Activated CD8-positive, alpha-beta T cell treated with anti-CD3 and anti-CD28 coated beads for 36 hours (primary cell): ENCODE results near the gene CCNG2. TPM values are rescaled to one million over a fixed set of nuclear protein-coding genes. Genes with fewer than 3 reads are reported as not detected.

Experiments used
- ATAC-seq: fragments of 200-7000 bp; cut with Tn5 transposase; one replicate; pipeline ENCODE4 v1.10.0; 2021; ENCODE audit warnings: mild to moderate bottlenecking, moderate library complexity
- CTCF ChIA-PET: fragments of 350-600 bp; sonication (Branson Sonifier 250); formaldehyde crosslinking; loops from one replicate; lab custom pipeline; 2021; ENCODE audit warnings: antibody characterized with exemption; lab: Charles Lee
- POLR2A ChIA-PET: fragments of 350-600 bp; sonication (Branson Sonifier 250); formaldehyde crosslinking; loops from one replicate; lab custom pipeline; 2021; ENCODE audit warnings: antibody characterized with exemption; lab: Charles Lee
- DNase-seq: peaks from one replicate; pipeline ENCODE4 v3.0.0-alpha.2; 2020
- H3K27ac Mint-ChIP-seq: one replicate; pipeline ENCODE4 v1.8.0; 2021; ENCODE audit warnings: mild to moderate bottlenecking, mixed read lengths
- H3K27me3 Mint-ChIP-seq: one replicate; pipeline ENCODE4 v1.8.0; 2021; ENCODE audit warnings: mixed read lengths
- H3K36me3 Mint-ChIP-seq: one replicate; pipeline ENCODE4 v1.8.0; 2021; ENCODE audit warnings: low read depth, mixed read lengths
- H3K4me1 Mint-ChIP-seq: one replicate; pipeline ENCODE4 v1.8.0; 2021; ENCODE audit warnings: low read depth, mixed read lengths
- H3K4me3 Mint-ChIP-seq: one replicate; pipeline ENCODE4 v1.8.0; 2021; ENCODE audit warnings: mild to moderate bottlenecking, moderate library complexity, mixed read lengths
- H3K9me3 Mint-ChIP-seq: one replicate; pipeline ENCODE4 v1.8.0; 2021; ENCODE audit warnings: mixed read lengths
- intact Hi-C: fragments of 100-400 bp; cut with micrococcal nuclease; formaldehyde crosslinking; loops from one replicate; pipeline ENCODE4 v1.10.0; 2022
- total RNA-seq, 2 experiments: library from RNA; stranded (reverse); gene quantifications; one replicate each; pipeline ENCODE4 v1.2.3, GENCODE V29; 2021
- TF ChIP-seq, protein P1 (sequence below): fragments of 200-600 bp; IDR thresholded peaks from one replicate; pipeline ENCODE4 v1.8.0; 2022; ENCODE audit warnings: antibody characterized with exemption, mild to moderate bottlenecking

CCNG2 gene
- total RNA-seq, 2 experiments from 2014 or later = 54.3 to 55.5 TPM

- DNase-seq (no peak), ATAC-seq (no peak)
- Mint-ChIP-seq H3K27ac (no peak overlapping the region), H3K4me3 (no peak overlapping the region), H3K4me1 (no peaks in the 10 kb centered on the region), H3K36me3 (no peaks in the 10 kb centered on the region), H3K9me3 (no peaks in the 10 kb centered on the region), H3K27me3 (no peaks in the 10 kb centered on the region)
- intact Hi-C loops = loop anchor here (10.0 kb wide), 1 partner anchor 695 kb away; no protein-coding TSS in a partner anchor
- POLR2A ChIA-PET = no interaction called here
- TF ChIP-seq, protein P1, sequence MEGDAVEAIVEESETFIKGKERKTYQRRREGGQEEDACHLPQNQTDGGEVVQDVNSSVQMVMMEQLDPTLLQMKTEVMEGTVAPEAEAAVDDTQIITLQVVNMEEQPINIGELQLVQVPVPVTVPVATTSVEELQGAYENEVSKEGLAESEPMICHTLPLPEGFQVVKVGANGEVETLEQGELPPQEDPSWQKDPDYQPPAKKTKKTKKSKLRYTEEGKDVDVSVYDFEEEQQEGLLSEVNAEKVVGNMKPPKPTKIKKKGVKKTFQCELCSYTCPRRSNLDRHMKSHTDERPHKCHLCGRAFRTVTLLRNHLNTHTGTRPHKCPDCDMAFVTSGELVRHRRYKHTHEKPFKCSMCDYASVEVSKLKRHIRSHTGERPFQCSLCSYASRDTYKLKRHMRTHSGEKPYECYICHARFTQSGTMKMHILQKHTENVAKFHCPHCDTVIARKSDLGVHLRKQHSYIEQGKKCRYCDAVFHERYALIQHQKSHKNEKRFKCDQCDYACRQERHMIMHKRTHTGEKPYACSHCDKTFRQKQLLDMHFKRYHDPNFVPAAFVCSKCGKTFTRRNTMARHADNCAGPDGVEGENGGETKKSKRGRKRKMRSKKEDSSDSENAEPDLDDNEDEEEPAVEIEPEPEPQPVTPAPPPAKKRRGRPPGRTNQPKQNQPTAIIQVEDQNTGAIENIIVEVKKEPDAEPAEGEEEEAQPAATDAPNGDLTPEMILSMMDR = no peak
- CTCF ChIA-PET = interaction anchor here (1.5 kb wide), 1 partner anchor 115 kb away, joined by 8 read pairs; no protein-coding TSS in a partner anchor
Observed at GRCh38 chr4:77209936-77210335, 52.9 kb downstream of the CCNG2 start.

GRCh38 chr4:77215107-77215506, 58.1 kb downstream of the CCNG2 start:
- ATAC-seq (no peak), DNase-seq (no peak)
- no peak overlapping the region for H3K27ac Mint-ChIP-seq
- intact Hi-C loops = no loop called here
- TF ChIP-seq, protein P1 = no peak
- ChIA-PET POLR2A (no interaction called here), CTCF (interaction anchor here (1.1 to 4.5 kb wide), 6 partner anchors 11 to 161 kb away, joined by 3 to 34 read pairs (median 5); no protein-coding TSS in a partner anchor)
- no peak overlapping the region for H3K4me3 Mint-ChIP-seq
- H3K9me3 Mint-ChIP-seq = no peaks in the 10 kb centered on the region
- no peaks in the 10 kb centered on the region for H3K27me3 Mint-ChIP-seq
- no peaks in the 10 kb centered on the region for H3K4me1 Mint-ChIP-seq
- no peaks in the 10 kb centered on the region for H3K36me3 Mint-ChIP-seq

GRCh38 chr4:77217526-77217925, 60.5 kb downstream of the CCNG2 start:
- Mint-ChIP-seq H3K27ac (no peak overlapping the region), H3K4me1 (no peaks in the 10 kb centered on the region), H3K36me3 (no peaks in the 10 kb centered on the region), H3K9me3 (no peaks in the 10 kb centered on the region), H3K4me3 (no peak overlapping the region), H3K27me3 (no peaks in the 10 kb centered on the region)
- TF ChIP-seq, protein P1 = no peak
- CTCF ChIA-PET = interaction anchor here (0.9 kb wide), 1 partner anchor 14 kb away, joined by 3 read pairs; no protein-coding TSS in a partner anchor
- DNase-seq (no peak), ATAC-seq (no peak)
- POLR2A ChIA-PET = no interaction called here
- intact Hi-C loops = no loop called here

- intact Hi-C loops = no loop called here
- TF ChIP-seq, protein P1 = no peak
- peaks cover 7% of the 10 kb centered on the region for H3K27me3 Mint-ChIP-seq
- no peak overlapping the region for H3K4me3 Mint-ChIP-seq
- H3K27ac Mint-ChIP-seq = no peak overlapping the region
- ATAC-seq = no peak
- DNase-seq = no peak
- no peaks in the 10 kb centered on the region for H3K36me3 Mint-ChIP-seq
- no peaks in the 10 kb centered on the region for H3K9me3 Mint-ChIP-seq
- POLR2A ChIA-PET = no interaction called here
- CTCF ChIA-PET = no interaction called here
- no peaks in the 10 kb centered on the region for H3K4me1 Mint-ChIP-seq
Observed at GRCh38 chr4:77219266-77219665, 62.3 kb downstream of the CCNG2 start.

Other genes starting within 250 kb of the CCNG2 start
- gene SEPTIN11, start 207.5 kb upstream of the CCNG2 start, total RNA-seq = 10 to 100 TPM; 38.6 to 43.3 TPM
- 100 to 1,000 TPM; 257 to 272 TPM for gene CCNI, start 81.2 kb upstream of the CCNG2 start, total RNA-seq